Mammary epithelial cell (primary cell): Measurements from ENCODE around the gene MRPL45.

Experiments used
- CTCF ChIP-seq, 2 donors: IDR thresholded peaks in 1 of 2; conservative IDR thresholded peaks in 1 of 2; 2 replicates each; pipeline ENCODE4 v1.5.1; 2011 to 2012; ENCODE audit warnings: inconsistent platforms in 2 of 2, low read length in 2 of 2, mild to moderate bottlenecking in 2 of 2, control low read depth in 1 of 2, low read depth in 1 of 2; ENCODE audit not compliant: insufficient read depth in 1 of 2; ENCODE audit errors: extremely low read depth in 1 of 2
- EZH2 ChIP-seq: IDR thresholded peaks from 2 replicates; pipeline ENCODE4 v1.6.1; 2012; ENCODE audit warnings: low read length, inconsistent platforms, borderline replicate concordance

GRCh38 chr17:38330941-38331411, 34.0 kb downstream of the MRPL45 start:
- TF ChIP-seq CTCF (conservative IDR thresholded peaks at IDR 0.05 in 1 of 2, IDR thresholded peaks at IDR 0.05 in 1 of 2; ENCODE audit: extremely low read depth in 1 of 2, insufficient read depth in 1 of 2, low read depth in 1 of 2, low read length in 2 of 2) (no peak), EZH2 (no peak)
